GM12873 (cell line): ENCODE data around the gene TMEM129.

Source experiments
- CTCF ChIP-seq: IDR thresholded peaks from 2 replicates; pipeline ENCODE4 v1.5.1; 2012; ENCODE audit warnings: low read depth, mild to moderate bottlenecking, moderate library complexity, low read length, control low read depth; ENCODE audit not compliant: insufficient read depth; ENCODE audit errors: missing control alignments

The TMEM129 gene

GRCh38 chr4:1684506-1685234 is 36.5 kb downstream of the TMEM129 start:
- no peak for TF ChIP-seq CTCF

GRCh38 chr4:1683736-1684505 is 37.2 kb downstream of the TMEM129 start, which contains the start of gene FAM53A:
TSS of gene FAM53A (minus strand) at chr4:1684313. CDS start at chr4:1668741, 15,572 bp downstream.
- TF ChIP-seq CTCF, result no peak

- TF ChIP-seq CTCF, result no peak
These were observed 37.8 kb downstream of the TMEM129 start for GRCh38 chr4:1683261-1683735.

- TF ChIP-seq CTCF, result no peak
These were observed 38.3 kb downstream of the TMEM129 start for GRCh38 chr4:1682860-1683259.

- no peak for TF ChIP-seq CTCF
These were observed 42.9 kb downstream of the TMEM129 start for GRCh38 chr4:1678244-1678643.

- no peak for TF ChIP-seq CTCF
These were observed 44.3 kb downstream of the TMEM129 start for GRCh38 chr4:1676605-1677525.
